Caco-2 (cell line): ENCODE measurements around the gene KRT3. TPM values are rescaled to one million over a fixed set of nuclear protein-coding genes. Genes with fewer than 3 reads are reported as not detected.

Experiments
- BruUV-seq: library from RNA; stranded (reverse); fragments of 400-500 nt; replicated peaks from 2 replicates; lab custom pipeline; 2021; lab: Mats Ljungman, UMichigan
- CTCF ChIA-PET: fragments of 300-600 bp; sonication (Branson Sonifier 250); formaldehyde crosslinking; loops from one replicate; lab custom pipeline; 2022; ENCODE audit warnings: antibody characterized with exemption; lab: Charles Lee
- POLR2A ChIA-PET: fragments of 300-600 bp; sonication (Branson Sonifier 250); formaldehyde crosslinking; loops from one replicate; lab custom pipeline; 2022; ENCODE audit warnings: antibody characterized with exemption; lab: Charles Lee
- DNase-seq, 2 experiments: peaks; one replicate each; pipeline versions ENCODE4 v3.0.0 to v3.0.0-alpha.2; 2020 to 2022
- H3K27me3 ChIP-seq: replicated peaks from 2 replicates; pipeline ENCODE4 v1.6.0; 2011; ENCODE audit warnings: low read length; ENCODE audit not compliant: control insufficient read depth, insufficient read depth
- H3K36me3 ChIP-seq: 2 replicates; pipeline ENCODE4 v1.5.1; 2011; ENCODE audit warnings: low read length; ENCODE audit not compliant: control insufficient read depth, insufficient read depth
- H3K4me1 ChIP-seq: fragments of 250-450 bp; sonication (Bioruptor Pico); 2 replicates; pipeline ENCODE4 v1.5.1; 2020; ENCODE audit warnings: mild to moderate bottlenecking
- H3K4me3 ChIP-seq: 2 replicates; pipeline ENCODE4 v1.5.1; 2011; ENCODE audit warnings: low read depth, mild to moderate bottlenecking, control low read depth, low read length
- H3K9me3 ChIP-seq: fragments of 250-450 bp; sonication (Bioruptor Pico); 2 replicates; pipeline ENCODE4 v1.5.1; 2020; ENCODE audit warnings: mild to moderate bottlenecking, moderate library complexity
- H3K27ac Mint-ChIP-seq: one replicate; pipeline ENCODE4 v1.8.0; 2022; ENCODE audit warnings: mixed read lengths; ENCODE audit not compliant: unreplicated experiment
- H3K27me3 Mint-ChIP-seq: one replicate; pipeline ENCODE4 v1.8.0; 2022; ENCODE audit warnings: mixed read lengths; ENCODE audit not compliant: insufficient read depth, unreplicated experiment
- H3K36me3 Mint-ChIP-seq: one replicate; pipeline ENCODE4 v1.8.0; 2022; ENCODE audit warnings: mild to moderate bottlenecking, mixed read lengths; ENCODE audit not compliant: insufficient read depth, unreplicated experiment
- H3K4me1 Mint-ChIP-seq: one replicate; pipeline ENCODE4 v1.8.0; 2022; ENCODE audit warnings: low read depth, mixed read lengths; ENCODE audit not compliant: unreplicated experiment
- H3K4me3 Mint-ChIP-seq: one replicate; pipeline ENCODE4 v1.8.0; 2022; ENCODE audit warnings: mild to moderate bottlenecking, moderate library complexity, mixed read lengths; ENCODE audit not compliant: unreplicated experiment
- H3K9me3 Mint-ChIP-seq: one replicate; pipeline ENCODE4 v1.8.0; 2022; ENCODE audit warnings: mixed read lengths; ENCODE audit not compliant: unreplicated experiment
- CTCF ChIP-seq, 2 experiments: fragments of 200-600 bp in 1 of 2; IDR thresholded peaks; 1 replicate in 1 of 2; 2 replicates in 1 of 2; pipeline versions ENCODE4 v1.5.1 to v1.8.0; 2011 to 2022; ENCODE audit warnings: antibody characterized with exemption in 1 of 2, control low read depth in 1 of 2, inconsistent platforms in 1 of 2, low read depth in 1 of 2, low read length in 1 of 2, mild to moderate bottlenecking in 1 of 2, moderate library complexity in 1 of 2; ENCODE audit not compliant: insufficient read depth in 1 of 2, severe bottlenecking in 1 of 2, unreplicated experiment in 1 of 2
- intact Hi-C: fragments of 100-400 bp; cut with micrococcal nuclease; formaldehyde crosslinking; loops from one replicate; pipeline ENCODE4 v1.10.0; 2022; ENCODE audit not compliant: unreplicated experiment
- total RNA-seq: library from RNA; stranded (reverse); gene quantifications from 2 replicates; pipeline ENCODE4 v1.2.3, GENCODE V29; 2022

The KRT3 gene
- total RNA-seq, 1 experiment from 2014 or later = not detected

DNA sequence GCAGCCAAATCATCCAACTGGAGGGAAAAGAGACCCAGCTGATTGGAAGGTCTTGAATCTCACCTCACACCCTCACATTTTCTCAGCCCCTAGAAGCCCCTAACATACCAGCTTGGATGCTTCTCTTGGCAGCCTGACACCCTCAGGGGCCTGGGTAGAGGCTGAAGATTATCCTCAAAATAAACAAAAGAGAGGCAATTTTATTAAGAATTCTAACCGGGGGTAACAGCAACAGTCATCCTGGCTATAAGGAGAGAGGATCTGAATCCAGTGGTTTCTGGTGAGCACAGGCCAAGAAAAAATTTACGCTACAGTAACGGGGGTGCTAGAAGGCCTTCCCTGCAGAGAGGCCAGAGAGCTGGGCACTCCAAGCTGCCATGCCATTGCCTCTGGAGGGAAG, 40.4 kb downstream of the KRT3 start:
- intact Hi-C loops = no loop called here

DNA sequence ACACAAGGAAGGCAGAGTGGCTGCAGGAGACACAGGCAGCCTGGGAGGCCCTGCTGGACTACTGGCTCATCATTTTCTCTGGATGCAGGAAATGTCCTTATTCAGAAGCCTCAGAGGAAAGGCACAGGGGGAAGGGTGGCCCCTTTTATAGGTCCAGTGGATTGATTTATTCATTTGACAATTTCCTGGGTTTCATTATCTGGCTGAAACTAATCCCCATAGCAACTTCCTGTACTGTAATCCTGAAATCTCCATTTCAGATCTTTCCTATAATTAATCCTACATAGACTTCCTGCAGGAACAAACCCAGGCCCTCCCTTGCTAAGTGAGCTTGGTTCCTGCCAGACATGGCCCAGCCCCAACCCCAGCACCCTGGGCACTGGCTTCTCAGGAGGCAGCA, 41.8 kb downstream of the KRT3 start:
- H3K9me3 Mint-ChIP-seq = no peaks in the 10 kb centered on the region
- ChIA-PET CTCF (no interaction called here), POLR2A (no interaction called here)
- no peak for TF ChIP-seq CTCF (IDR thresholded peaks at IDR 0.05; ENCODE audit: insufficient read depth in 1 of 2, low read depth in 1 of 2, low read length in 1 of 2, severe bottlenecking in 1 of 2, unreplicated experiment in 1 of 2)
- no peaks in the 10 kb centered on the region for H3K36me3 Mint-ChIP-seq
- H3K4me1 Mint-ChIP-seq = no peaks in the 10 kb centered on the region
- Histone ChIP-seq H3K36me3 (no peaks in the 10 kb centered on the region), H3K4me1 (no peaks in the 10 kb centered on the region), H3K4me3 (no peak overlapping the region), H3K9me3 (no peaks in the 10 kb centered on the region), H3K27me3 (peaks cover 1% of the 10 kb centered on the region; the same call in 1 of the 2 replicates)
- H3K4me3 Mint-ChIP-seq = no peak overlapping the region
- H3K27me3 Mint-ChIP-seq = peaks cover 11% of the 10 kb centered on the region
- intact Hi-C loops = no loop called here
- no peak overlapping the region for H3K27ac Mint-ChIP-seq
- no TSS peak for BruUV-seq
- DNase-seq = no peak

More for the DNA sequence above, 40.4 kb downstream of the KRT3 start:
- ChIA-PET POLR2A (no interaction called here), CTCF (no interaction called here)
- Mint-ChIP-seq H3K27me3 (peaks cover 7% of the 10 kb centered on the region), H3K27ac (no peak overlapping the region), H3K9me3 (peaks cover 12% of the 10 kb centered on the region), H3K36me3 (no peaks in the 10 kb centered on the region), H3K4me1 (no peaks in the 10 kb centered on the region), H3K4me3 (no peak overlapping the region)
- H3K9me3 ChIP-seq = peaks cover 6% of the 10 kb centered on the region; the same call in 1 of the 2 replicates
- TF ChIP-seq CTCF (IDR thresholded peaks at IDR 0.05; ENCODE audit: insufficient read depth in 1 of 2, low read depth in 1 of 2, low read length in 1 of 2, severe bottlenecking in 1 of 2, unreplicated experiment in 1 of 2) = no peak
- no peaks in the 10 kb centered on the region for H3K4me1 ChIP-seq
- H3K4me3 ChIP-seq = no peak overlapping the region
- H3K36me3 ChIP-seq = no peaks in the 10 kb centered on the region
- no peak for DNase-seq
- BruUV-seq = no TSS peak
- peaks cover 1% of the 10 kb centered on the region; the same call in 1 of the 2 replicates for H3K27me3 ChIP-seq

DNA sequence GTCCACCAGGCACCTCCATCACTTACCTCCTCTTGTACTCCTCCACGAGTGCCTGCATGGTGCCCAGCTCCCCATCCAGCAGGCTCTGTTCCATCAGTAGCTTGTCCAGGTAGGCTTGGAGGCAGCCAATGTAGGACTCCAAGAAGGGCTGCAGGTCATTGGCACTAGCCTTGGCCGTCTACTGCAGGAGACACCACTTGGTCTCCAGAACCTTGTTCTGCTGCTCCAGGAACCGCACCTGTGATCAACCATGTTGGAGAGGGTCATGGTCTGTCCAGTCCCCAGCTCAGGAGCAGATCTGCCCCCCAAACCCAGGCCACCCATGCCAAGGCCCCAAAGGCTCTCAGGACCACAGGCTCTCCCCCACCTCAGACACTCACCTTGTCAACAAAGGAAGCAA, 42.6 kb downstream of the KRT3 start:
- no peak overlapping the region for H3K4me3 ChIP-seq
- no peak for DNase-seq
- H3K36me3 Mint-ChIP-seq = no peaks in the 10 kb centered on the region
- no peaks in the 10 kb centered on the region for H3K9me3 ChIP-seq
- peaks cover 18% of the 10 kb centered on the region for H3K27me3 Mint-ChIP-seq
- no peak overlapping the region for H3K27ac Mint-ChIP-seq
- ChIA-PET POLR2A (no interaction called here), CTCF (interaction anchor here (0.6 kb wide), 1 partner anchor 15 kb away, joined by 3 read pairs; no protein-coding TSS in a partner anchor)
- no peaks in the 10 kb centered on the region for H3K4me1 ChIP-seq
- intact Hi-C loops = no loop called here
- H3K4me3 Mint-ChIP-seq = no peak overlapping the region
- no peak for TF ChIP-seq CTCF (IDR thresholded peaks at IDR 0.05; ENCODE audit: insufficient read depth in 1 of 2, low read depth in 1 of 2, low read length in 1 of 2, severe bottlenecking in 1 of 2, unreplicated experiment in 1 of 2)
- peaks cover 1% of the 10 kb centered on the region; the same call in 1 of the 2 replicates for H3K27me3 ChIP-seq
- BruUV-seq = no TSS peak
- H3K36me3 ChIP-seq = no peaks in the 10 kb centered on the region
- H3K4me1 Mint-ChIP-seq = no peaks in the 10 kb centered on the region
- no peaks in the 10 kb centered on the region for H3K9me3 Mint-ChIP-seq
